Measurements from ENCODE around the gene CCDC68.
"Not testable (repeated sequence)": the region's sequence is repeated elsewhere in the genome, so short reads cannot be mapped to it uniquely, and the experiment has no call there.

The CCDC68 gene

DNA sequence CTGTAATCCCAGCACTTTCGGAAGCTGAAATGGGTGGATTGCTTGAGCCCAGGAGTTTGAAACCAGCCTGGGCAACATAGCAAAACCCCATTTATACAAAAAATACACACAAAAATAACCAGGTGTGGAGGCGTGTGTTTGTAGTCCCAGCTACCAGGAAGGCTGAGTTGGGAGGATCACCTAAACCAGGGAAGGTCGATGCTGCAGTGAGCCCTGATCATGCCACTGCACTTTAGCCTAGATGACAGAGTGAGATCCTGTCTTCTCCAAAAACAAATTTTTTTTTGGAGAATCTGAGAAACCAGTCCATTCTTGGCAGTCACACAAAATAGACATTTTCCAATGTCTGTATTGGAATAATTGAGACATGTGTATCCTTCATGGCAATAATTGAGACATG lies 84.2 kb downstream of the CCDC68 start:
- DNase-seq (ENCODE audit: low read depth in 2 of 2), result no peak

DNA sequence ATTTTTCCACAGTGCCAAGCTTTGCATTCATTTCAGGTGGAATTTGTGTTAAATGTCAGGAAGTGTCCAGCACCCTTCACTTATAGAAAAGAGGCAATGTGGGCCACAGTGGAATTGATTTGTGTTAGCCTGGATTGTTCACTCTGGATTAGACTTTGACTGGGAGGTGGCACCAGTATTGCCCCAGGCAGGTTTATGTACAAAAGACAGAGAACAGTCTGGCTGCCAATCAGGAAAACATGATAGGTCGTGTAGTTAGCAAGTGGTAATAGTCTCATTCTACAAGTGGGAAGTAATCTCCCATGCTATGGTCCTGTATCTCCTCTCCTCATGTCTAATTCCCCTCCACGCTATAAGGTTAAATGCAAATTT lies 85.4 kb downstream of the CCDC68 start:
- DNase-seq (ENCODE audit: low read depth in 2 of 2), result no peak

DNA sequence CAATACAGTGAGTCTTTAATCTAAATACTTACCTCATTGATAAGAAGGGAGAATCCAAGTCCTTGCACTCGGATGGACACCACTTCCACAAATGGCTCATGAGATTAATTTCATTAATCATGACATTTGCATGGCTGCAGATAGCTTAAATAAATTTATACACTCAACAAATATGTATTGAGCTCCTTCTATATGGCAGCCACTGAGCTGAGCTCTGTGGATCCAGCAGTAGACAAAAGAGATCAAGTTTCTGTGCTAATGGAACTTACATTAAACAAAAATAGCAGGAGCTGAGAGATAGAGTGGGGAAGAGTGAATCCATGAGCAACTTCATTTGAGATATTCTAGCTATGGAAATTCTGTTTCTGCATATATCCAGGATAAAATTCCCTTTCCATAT lies 86.6 kb downstream of the CCDC68 start:
- DNase-seq (ENCODE audit: low read depth in 2 of 2), result no peak

DNA sequence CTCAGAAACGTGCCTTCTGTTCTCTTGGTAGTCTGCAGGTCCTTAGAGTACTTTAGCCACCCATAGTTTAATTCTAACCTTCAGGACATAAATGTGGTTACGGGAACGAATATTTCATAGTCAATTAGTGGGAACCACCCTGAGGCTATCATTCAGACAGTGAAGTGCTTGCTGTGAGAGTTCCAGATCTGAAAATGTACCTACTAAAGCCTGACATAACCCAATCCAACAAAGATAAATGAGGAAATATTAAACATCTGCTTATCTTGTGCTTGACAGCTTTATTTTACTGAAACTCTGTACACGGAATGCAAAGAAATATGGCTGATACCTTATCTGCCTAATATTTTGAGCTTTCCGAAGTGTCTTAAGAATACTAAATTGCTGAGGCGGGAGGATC lies 88.0 kb downstream of the CCDC68 start:
- no peak for DNase-seq (ENCODE audit: low read depth in 2 of 2)

- no peak for DNase-seq (ENCODE audit: low read depth in 2 of 2)
Observed at GRCh38 chr18:54867131-54867530, 92.1 kb downstream of the CCDC68 start.

GRCh38 chr18:54860941-54861340 lies 98.3 kb downstream of the CCDC68 start:
- no peak for DNase-seq (ENCODE audit: low read depth in 2 of 2)

DNA sequence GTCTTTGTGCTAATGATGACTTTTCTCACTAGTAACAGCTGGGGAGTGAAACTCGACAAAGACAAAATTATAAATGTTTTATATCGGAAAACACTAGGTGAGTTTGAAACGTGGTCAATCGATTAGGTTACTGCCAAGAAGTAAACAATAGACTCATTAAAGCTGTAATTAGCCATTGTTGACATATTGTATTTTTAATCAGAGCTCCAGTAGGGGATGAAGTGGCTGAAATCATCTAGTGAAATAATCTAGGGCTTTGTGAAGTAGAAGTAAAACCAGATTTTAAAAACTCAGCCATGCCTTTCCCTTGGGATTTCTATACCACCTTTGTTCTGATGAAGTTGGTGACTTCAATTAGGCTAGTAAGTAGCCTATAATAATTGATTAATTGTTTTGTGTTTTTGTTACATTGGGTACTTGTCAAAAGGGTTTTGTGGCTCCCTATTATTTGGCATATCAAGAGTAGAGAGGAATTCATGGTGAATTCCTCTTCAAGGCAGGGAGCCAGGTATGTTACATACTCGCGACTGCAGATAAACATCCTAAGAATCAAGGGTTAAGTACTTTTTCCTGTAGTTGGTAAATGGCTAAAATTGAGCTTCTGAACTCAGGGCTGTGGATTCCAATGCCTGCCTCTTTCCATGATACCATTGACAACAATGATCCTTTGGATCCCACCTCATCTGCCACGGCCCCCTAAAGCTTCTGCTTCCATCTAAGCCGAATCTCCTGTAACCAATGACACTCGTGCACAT lies 99.4 kb downstream of the CCDC68 start:
- no peak for DNase-seq (ENCODE audit: low read depth in 2 of 2)

- no peak for DNase-seq (ENCODE audit: low read depth in 2 of 2)
Observed at GRCh38 chr18:54857499-54857898, 101.8 kb downstream of the CCDC68 start.

GRCh38 chr18:54856105-54856646 lies 103.1 kb downstream of the CCDC68 start:
- DNase-seq (ENCODE audit: low read depth in 2 of 2), result no peak

- DNase-seq (ENCODE audit: low read depth in 2 of 2), result not testable (repeated sequence)
Observed at GRCh38 chr18:54855050-54855449, 104.2 kb downstream of the CCDC68 start.

DNA sequence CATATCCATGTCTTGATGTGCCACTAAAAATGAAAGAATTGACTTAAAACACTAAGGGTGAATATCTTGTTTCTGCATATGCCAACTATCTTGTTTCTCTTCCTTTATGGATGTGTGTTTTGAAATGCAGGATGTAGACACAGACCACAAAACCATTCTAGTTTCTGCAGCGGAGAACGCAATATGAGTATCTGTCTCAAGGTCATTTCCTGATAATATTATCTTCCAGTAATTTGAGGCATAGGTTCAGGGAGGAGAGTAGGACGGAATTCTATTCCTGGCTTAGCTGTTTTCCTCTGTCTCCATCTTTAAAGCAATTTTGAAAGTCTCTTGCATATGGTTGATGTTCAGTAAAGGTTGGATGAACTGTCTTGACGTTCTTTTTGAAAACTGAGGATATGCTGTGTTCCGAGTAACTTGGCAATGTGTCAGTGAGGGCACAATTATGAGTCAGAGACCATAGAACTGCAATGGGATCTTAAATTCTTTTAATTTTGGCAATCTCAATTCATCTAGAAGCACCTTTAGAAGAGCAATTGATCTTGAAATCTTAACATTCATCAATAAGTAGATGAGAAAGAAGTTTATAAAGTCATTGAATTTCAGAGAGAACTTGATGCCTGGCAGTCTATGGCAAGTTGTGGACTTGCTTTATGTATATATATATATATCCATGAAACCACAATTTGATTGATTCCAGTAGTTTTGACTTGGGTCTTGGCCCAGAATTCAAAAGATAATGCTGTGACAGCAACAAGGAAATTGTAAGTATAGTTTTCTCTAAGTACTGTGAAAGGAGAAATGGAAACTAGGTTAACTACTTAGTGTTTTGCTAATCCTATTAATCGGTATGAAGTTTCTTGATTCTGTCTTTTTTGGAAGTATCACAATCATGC lies 106.2 kb downstream of the CCDC68 start:
- DNase-seq (ENCODE audit: low read depth in 2 of 2), result no peak

All from stimulated activated CD4-positive, alpha-beta T cell treated with anti-CD3 and anti-CD28 coated beads, Interleukin-1b, Interleukin-23, amount 100 ng/mL, for 4 hours (primary cell).